Measurements from ENCODE around the gene P3H3.
"Not testable (repeated sequence)": the region's sequence is repeated elsewhere in the genome, so short reads cannot be mapped to it uniquely, and the experiment has no call there.

Gene P3H3

GRCh38 chr12:6849427-6849826 lies 21.2 kb downstream of the P3H3 start:
- DNase-seq = no peak

- DNase-seq = no peak
These were observed 21.9 kb downstream of the P3H3 start for GRCh38 chr12:6849976-6850560.

- no peak for DNase-seq
These were observed 22.6 kb downstream of the P3H3 start for GRCh38 chr12:6850796-6851152.

DNA sequence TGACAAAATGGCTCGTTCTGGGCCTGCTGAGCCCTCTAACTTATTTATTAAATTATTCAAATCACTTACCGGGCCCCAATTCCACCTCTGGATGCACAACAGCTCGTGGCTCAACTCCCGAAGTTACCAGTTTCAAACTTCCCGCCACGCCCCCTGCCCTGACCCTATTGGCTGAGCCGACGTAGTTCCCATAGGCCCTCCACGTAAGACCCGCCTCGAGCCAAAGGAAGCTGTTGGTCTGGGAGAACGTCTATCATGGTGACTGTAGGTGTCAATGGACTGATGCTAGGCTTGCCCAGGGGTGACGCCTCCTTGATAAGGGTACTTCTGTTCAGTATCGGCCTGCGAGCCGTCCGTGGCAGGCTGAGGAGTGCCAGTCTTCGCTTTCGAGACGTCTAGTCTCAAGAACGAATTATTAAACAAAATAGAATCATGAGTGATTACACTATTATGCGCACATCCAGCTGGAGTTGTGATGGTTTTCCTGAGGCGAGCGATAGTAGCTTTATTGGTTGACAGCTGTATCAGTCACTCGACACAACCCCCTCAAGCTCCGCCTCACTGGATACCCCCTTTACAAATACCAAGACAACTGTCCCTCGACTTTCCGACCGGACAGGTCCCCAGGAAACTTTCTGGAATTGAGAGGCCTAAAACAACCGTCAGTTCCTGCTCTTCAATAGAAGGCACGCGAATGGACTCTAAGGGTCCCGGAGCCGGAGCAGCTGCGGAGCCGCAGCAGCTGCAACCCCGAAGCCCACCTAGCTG lies 23.1 kb downstream of the P3H3 start, which contains the start of gene CDCA3:
Gene CDCA3 (minus strand): TSS at position 134 of the 768 bp plus-strand sequence. CDS start 334 bp downstream, outside the sequence.
- DNase-seq = peak; percentile 88 to 92

DNA sequence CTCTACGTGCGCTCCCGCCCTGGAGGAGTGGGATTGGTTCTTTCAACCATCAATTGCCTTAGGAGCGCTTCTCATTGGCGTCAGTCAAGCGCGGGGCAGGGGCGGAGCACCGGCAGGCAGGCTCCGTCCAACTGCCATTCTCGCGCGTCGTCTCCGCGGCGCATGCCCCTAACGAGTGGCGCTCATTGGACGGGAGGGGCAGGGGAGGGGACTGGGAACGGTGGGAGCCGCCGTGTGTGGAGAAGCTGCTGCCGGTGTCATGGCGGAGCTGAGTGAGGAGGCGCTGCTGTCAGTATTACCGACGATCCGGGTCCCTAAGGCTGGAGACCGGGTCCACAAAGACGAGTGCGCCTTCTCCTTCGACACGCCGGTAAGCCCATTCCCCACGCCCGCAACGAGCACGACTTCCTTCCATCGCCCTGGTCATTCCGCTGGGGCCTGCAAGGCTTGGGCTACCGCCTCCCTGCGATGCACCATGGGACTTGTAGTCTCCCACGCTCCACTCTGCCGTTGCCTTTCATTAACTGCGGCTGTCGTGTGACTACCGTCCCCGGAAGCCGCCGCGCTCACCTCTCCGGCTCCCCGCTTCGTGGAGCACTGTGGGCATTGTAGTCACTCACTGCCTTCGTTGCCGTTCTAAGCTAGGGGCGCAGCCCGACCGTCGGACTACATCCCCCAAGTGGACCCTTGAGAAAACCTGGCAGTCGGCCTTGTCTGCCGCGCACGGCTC lies 23.9 kb downstream of the P3H3 start, which contains the start of gene USP5:
Gene USP5 (plus strand): TSS at position 230 of the 730 bp plus-strand sequence. CDS start 30 bp downstream, at position 260.
- peak; percentile 92 to 93 for DNase-seq

GRCh38 chr12:6852651-6853354 lies 24.6 kb downstream of the P3H3 start:
- DNase-seq = no peak

DNA sequence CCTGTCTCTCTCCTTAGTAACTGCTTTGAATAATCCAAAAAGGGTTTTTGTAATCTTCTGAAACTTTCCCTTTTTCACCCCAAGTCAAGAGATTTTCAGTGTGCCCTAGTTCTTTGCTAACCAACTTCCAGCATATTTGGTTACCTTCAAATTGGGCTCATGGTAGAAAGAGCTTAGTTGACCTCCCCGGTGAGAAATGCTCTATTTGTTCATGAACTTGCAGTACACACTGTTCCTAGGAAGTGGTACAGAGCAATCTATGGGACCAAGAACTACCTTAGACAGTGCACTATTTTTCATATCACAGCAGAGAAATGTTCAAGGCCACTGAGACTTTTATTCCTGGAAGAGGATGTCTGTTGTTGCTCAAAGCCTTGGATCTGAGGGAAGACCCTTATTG lies 25.4 kb downstream of the P3H3 start:
- no peak for DNase-seq

DNA sequence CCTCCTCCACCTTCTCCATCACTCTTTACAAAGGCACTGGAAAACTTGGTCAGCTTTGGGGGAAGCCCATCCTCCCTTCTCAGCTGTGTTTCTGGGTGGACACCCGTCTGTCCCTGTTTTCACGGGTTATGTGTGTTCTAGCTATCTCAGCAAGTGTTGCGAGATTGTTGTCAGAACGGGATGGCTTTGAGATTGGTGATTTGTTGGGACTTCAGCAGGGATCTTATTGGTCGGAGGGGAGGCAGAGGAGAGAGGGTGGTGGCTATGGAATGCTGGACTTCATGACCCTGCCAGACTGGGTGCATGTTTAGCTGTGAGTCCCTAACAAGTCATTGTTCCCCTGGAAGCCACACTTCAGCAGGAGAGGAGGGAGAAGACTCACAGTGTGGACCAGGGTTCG lies 25.8 kb downstream of the P3H3 start:
- DNase-seq = no peak

DNA sequence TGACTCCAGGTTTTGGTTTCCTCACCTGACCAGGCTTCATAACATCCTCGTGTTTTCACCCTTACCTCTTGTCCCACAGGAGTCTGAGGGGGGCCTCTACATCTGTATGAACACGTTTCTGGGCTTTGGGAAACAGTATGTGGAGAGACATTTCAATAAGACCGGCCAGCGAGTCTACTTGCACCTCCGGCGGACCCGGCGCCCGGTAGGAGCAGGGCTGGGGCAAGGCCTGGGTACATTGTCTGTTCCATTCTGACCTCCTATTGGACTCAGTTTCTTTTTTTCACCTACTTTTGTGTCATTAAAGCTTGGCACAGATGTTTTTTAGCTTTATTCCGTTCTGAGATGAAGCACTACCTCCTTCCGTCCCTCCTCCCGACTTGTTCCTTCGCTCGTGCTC lies 27.1 kb downstream of the P3H3 start:
- no peak for DNase-seq

GRCh38 chr12:6858799-6859198 lies 30.6 kb downstream of the P3H3 start:
- DNase-seq = no peak

DNA sequence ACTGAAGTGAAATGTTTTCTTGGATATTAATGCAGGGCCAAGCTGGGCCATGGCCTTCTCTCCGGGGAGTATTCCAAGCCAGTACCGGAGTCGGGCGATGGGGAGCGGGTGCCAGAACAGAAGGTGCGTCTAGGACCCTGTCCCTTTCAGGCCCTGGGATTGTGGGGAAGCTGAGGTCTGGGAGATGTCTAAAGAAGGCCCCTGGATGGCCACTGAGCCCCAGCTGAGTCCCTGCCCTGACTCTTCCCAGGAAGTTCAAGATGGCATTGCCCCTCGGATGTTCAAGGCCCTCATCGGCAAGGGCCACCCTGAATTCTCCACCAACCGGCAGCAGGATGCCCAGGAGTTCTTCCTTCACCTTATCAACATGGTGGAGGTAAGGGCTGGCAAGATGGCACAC lies 31.9 kb downstream of the P3H3 start:
- DNase-seq = no peak

GRCh38 chr12:6860942-6861341 lies 32.7 kb downstream of the P3H3 start:
- no peak for DNase-seq

- no peak for DNase-seq
These were observed 33.2 kb downstream of the P3H3 start for GRCh38 chr12:6861391-6861790.

- no peak for DNase-seq
These were observed 34.8 kb downstream of the P3H3 start for GRCh38 chr12:6863033-6863432.

GRCh38 chr12:6863586-6864321 lies 35.5 kb downstream of the P3H3 start:
- no peak for DNase-seq

DNA sequence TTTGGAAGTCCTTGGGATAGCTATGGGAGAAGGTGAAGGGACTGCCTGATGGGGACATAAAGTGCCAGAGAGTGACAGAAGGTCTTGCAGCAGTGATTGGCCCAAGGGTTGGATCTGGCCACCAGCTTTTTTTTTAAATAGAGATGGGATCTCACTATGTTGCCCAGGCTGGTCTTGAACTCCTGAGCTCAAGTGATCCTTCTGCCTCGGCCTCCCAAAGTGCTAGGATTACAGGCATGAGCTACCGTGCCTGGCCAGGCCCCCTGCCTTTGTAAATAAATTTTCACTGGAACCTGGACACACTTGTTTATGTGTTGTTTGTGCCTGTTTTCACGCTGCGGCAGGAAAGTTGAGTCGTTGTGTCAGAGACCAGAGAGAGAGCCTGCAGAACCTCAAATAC lies 37.1 kb downstream of the P3H3 start:
- DNase-seq = not testable (repeated sequence)

DNA sequence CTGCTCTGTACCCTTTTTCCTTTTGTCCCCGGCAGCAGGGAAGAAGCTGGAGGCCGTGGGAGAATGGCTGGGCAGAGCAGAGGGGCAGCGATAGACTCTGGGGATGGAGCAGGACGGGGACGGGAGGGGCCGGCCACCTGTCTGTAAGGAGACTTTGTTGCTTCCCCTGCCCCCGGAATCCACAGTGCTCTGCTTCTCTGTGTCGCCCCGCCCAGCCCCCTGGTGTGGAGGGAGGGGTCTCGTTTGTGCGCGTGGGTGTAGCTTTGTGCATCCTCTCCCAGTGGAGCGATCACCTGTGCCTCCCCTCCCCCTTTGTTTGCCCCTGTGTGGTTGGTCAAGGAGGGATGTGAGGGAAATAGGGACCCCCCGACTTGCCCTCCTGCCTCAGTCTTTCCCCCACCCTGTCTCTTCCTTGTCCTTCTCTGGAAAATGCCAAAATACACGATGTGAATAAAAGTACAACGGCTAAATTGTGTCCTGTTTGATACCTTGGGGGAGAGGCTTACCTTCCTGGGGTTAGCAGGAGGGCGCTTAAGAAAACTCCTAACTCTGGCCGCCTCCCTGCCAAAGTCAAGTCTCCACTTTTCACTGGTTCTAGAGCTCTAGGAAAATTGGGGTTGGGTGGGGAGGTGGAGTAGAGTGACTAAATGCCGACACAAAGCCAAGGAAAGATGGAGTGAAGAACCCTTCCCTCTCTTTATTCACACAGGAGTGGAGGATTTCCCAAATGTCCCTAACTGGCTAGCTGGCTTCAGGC lies 38.1 kb downstream of the P3H3 start:
- no peak for DNase-seq

GRCh38 chr12:6866920-6867412 lies 38.8 kb downstream of the P3H3 start:
- no peak for DNase-seq

GRCh38 chr12:6867413-6868210 lies 39.4 kb downstream of the P3H3 start, which contains the start of gene TPI1:
TSS of gene TPI1 (plus strand) at chr12:6867531. CDS start at chr12:6867567, 36 bp downstream.
- DNase-seq = peak in 1 of 2 experiments; percentile 27
